GM18909 (cell line): ENCODE measurements around the gene TRAPPC14.
A peak's percentile ranks its signal among the peaks of the same experiment; 100 is the strongest.

Experiments used
- ATAC-seq: cut with Tn5 transposase; IDR thresholded peaks from one replicate; pipeline ENCODE4 v1.9.1; 2021; ENCODE audit warnings: mild to moderate bottlenecking; ENCODE audit not compliant: unreplicated experiment, poor library complexity

Gene TRAPPC14

GRCh38 chr7:100127866-100128636 is 30.5 kb downstream of the TRAPPC14 start:
- ATAC-seq, result peak; percentile 5

DNA sequence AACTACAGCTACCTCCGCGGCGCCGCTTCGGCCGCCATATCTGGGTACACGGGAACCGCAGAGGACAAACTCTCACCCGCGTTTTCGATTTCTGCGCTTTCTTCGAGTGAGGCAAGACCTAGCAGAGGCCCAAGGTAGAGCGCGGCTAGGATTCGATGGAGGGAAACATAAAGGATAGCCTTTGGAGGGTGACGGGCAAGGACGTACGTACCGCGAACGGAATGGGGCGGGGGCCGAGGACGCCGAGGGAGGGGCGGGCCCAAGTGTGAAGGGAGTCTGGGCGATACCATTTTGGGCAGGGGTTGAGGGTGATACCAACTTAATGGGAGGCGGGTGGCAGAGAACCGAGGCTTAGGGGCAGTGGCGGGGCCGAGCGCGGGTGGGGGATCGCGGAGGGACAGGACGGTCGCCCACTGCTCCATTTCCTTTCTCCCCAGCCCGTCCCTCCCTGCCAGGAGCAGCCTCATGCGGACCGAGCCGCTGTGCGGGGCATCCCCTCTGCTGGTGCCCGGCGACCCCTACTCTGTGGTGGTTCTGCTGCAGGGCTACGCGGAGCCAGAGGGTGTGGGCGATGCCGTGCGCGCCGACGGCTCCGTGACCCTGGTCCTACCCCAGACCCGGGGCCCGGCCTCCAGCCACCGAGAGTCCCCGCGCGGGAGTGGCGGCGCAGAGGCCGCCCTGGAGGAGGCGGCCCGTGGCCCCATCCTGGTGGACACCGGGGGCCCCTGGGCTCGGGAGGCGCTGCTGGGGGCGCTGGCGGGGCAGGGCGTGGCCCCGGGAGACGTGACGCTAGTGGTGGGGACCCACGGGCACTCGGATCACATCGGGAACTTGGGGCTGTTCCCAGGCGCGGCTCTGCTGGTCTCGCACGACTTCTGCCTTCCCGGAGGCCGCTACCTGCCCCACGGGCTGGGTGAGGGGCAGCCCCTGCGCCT is 31.3 kb downstream of the TRAPPC14 start, which contains the start of gene MBLAC1:
MBLAC1 (plus strand) TSS at position 37 of the 935 bp plus-strand sequence; CDS start at position 466, 429 bp downstream.
- ATAC-seq, result peak; percentile 64

DNA sequence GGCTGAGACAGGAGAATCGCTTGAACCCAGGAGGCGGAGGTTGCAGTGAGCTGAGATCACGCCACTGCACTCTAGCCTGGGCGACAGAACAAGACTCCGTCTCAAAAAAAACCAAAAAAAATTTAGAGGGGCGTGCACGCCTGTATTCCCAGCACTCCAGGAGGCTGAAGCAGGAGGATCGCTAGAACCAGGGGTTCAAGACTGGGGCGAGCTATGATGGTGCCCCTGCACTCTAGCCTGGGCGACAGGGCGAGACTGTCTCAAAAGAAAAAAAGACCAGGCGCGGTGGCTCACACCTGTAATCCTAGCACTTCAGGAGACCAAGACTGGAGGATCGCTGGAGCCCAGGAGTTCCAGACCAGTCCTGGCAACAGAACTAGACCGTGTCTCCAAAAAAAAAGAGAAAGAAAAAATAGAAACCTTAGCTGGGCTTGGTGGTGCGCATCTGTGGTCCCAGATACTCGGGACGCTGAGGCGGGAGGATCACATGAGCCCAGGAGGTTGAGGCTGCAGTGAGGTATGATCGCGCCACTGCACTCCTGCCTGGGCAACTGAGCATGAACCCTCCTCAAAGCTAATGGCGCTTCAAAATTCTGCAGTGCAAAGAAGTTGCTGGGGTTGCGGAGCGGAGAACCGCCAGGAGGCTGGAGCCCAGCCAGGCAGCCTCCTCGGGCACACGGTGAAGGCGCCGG is 32.1 kb downstream of the TRAPPC14 start:
- ATAC-seq, result no peak

DNA sequence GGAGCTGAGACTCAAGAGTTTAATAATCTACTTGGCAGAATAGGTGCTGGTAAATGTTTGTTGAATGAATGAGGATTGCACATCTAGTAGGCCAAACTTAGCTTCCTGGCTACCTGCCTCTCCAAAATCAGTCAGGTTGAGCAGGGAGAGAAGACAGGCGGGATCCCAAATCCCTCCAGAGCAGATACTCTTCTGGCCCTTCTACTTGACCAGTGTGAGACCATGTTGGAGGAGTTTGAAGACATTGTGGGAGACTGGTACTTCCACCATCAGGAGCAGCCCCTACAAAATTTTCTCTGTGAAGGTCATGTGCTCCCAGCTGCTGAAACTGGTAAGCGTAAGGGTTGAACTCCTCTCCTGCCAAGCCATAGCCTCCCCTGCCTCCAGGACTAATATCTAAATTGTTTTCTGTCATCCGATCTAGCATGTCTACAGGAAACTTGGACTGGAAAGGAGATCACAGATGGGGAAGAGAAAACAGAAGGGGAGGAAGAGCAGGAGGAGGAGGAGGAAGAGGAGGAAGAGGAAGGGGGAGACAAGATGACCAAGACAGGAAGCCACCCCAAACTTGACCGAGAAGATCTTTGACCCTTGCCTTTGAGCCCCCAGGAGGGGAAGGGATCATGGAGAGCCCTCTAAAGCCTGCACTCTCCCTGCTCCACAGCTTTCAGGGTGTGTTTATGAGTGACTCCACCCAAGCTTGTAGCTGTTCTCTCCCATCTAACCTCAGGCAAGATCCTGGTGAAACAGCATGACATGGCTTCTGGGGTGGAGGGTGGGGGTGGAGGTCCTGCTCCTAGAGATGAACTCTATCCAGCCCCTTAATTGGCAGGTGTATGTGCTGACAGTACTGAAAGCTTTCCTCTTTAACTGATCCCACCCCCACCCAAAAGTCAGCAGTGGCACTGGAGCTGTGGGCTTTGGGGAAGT is 34.0 kb downstream of the TRAPPC14 start:
- ATAC-seq, result no peak

DNA sequence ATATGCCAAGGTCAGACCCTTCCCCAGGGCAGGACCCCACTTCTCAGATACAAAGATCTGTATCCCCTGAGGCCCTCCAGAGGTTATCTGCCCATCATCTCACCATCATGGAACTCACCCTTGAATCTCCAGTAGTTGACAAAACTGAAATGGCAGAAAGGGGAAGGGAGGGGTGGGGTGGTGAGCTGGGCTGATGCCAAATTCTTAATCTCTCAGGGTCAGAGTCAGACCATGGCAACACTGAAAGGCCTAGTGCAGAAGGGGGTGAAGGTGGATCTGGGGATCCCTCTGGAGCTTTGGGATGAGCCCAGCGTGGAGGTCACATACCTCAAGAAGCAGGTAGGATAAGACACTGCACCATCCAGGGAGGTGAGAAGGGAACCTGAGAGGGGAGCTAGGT is 36.0 kb downstream of the TRAPPC14 start:
- no peak for ATAC-seq

- no peak for ATAC-seq
Measured at GRCh38 chr7:100122067-100122466, 36.5 kb downstream of the TRAPPC14 start.

DNA sequence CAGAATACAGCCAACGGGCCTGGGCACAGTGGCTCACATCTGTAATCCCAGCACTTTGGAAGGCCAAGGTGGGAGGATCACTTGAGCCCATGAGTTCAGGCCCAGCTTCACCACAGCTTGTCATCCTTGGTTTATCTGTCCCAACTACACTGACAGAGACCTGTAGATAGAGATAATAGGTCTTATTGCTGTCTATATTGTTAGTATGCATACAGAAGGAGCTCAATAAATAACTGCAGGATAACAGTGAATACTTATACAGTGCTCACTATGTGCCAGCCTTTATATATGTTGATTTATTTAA is 37.8 kb downstream of the TRAPPC14 start:
- ATAC-seq, result no peak

GRCh38 chr7:100119970-100120732 is 38.4 kb downstream of the TRAPPC14 start:
- ATAC-seq, result peak; percentile 25

DNA sequence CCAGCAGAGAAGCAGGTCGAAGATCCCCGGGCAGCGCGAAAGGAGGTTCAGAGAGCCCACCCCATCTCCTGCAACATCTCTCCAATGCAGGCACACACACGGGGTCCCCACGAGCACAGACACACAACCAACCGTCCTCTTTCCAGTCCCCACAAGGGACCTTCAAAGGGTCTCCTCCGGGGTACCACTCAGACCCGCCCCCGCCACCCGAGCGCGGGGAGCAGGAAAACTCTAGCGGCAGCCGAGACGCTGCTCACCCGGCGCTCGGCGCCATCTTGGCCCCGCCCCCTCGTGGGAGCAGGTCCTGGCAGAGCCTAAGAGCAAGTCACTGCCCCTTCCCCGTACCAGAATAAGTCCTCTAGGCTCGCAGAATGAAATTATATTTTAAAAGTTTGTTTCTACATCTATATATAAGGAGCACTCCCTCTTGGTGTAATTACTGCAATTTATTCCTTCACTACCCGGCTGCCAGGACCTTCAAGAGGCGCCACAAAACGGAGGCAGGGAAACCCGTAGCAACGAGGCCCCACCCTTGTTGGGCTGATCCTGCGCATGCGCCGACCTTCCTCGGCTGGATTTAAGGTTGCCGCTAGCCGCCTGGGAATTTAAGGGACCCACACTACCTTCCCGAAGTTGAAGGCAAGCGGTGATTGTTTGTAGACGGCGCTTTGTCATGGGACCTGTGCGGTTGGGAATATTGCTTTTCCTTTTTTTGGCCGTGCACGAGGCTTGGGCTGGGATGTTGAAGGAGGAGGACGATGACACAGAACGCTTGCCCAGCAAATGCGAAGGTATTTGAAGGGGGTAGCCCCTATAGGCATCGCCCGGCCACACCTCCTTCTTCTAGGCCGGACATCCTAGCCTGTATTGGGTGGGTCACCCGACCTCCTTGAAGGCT is 39.2 kb downstream of the TRAPPC14 start, which contains the start of the genes CNPY4 and TAF6:
CNPY4 (plus strand) TSS at position 563 of the 898 bp plus-strand sequence; CDS start at position 674, 111 bp downstream.
TAF6 (minus strand) TSS at position 287 of the 898 bp plus-strand sequence. CDS start 5,149 bp downstream, outside the sequence.
- peak; percentile 76 for ATAC-seq

DNA sequence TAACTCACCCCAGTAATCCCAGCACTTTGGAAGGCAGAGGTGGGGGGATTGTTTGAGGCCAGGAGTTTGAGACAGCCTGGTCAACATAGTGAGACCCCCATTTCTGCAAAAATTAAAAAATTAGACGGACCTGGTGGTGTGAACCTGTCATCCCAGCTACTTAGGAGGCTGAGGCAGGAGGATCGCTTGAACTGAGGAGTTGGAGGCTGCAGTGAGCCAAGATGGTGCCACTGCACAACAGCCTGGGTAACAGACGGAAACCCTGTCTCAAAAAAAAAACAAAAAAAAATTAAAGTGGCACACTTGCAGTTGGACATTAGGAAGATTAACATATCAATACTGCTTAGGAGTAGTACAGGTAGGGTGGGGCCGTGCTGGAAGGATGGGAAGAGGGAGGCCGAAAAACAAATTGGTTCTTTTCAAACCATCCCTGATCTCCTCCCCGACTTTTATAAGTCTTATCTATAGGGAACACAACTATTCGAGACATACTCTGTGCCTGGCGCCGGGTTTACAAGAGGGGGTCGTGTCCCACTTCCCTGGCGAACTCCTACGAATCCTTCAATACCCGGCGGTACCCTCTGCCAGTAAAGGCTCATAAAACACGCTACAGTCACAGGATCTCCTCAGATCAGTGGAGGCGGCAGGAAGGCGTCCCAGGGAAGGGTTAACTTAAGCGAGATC is 40.0 kb downstream of the TRAPPC14 start:
- ATAC-seq, result no peak

DNA sequence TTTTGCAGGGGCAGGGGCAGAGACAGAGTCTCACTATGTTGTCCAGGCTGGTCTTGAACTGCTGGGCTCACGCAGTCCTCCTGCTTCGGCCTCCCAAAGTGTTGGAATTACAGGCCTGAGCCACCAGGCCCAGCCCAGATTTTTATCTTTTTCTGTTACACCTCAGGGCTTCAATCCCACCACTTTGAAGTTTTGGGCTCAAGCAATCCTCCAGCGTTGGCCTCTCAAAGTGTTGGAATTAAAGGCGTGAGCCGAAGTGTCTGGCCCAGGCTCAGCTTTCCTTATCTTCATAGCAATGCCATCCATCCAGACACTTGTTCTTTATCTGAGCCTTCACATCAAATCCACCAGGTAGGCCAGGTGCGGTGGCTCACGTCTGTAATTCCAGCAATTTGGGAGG is 43.5 kb downstream of the TRAPPC14 start:
- no peak for ATAC-seq

- no peak for ATAC-seq
Measured at GRCh38 chr7:100111914-100112313, 46.6 kb downstream of the TRAPPC14 start.

GRCh38 chr7:100111156-100111555 is 47.4 kb downstream of the TRAPPC14 start:
- no peak for ATAC-seq

DNA sequence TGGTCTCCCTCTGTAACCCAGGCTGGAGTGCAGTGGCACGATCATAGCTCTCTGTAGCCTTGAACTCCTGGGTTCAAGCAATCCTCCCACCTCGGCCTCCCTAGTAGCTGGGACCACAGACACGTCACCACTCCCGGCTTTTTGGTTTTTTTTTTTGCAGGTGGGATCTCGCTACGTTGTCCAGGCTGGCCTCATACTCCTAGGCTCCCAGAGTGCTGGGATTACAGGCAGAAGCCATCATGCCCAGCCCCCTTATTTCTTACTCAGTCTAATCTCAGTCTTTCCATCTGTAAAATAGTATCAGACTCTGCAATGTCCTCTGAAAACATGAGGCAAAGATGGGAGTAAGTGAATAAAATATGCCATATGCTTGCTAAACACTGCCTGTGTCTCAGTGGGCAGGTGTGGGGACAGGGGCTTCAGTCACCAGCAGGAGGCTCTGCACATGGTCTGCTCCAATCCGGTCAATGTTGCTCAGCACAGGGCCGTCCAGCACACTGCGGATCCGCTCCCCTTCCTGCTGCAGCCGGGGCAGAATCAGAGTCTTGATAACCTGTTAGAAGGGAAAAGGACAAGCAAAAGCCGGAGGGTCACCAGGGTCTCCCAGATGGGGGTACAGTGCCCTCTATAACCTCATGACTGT is 48.9 kb downstream of the TRAPPC14 start:
- no peak for ATAC-seq

- no peak for ATAC-seq
Measured at GRCh38 chr7:100107890-100108289, 50.6 kb downstream of the TRAPPC14 start.

DNA sequence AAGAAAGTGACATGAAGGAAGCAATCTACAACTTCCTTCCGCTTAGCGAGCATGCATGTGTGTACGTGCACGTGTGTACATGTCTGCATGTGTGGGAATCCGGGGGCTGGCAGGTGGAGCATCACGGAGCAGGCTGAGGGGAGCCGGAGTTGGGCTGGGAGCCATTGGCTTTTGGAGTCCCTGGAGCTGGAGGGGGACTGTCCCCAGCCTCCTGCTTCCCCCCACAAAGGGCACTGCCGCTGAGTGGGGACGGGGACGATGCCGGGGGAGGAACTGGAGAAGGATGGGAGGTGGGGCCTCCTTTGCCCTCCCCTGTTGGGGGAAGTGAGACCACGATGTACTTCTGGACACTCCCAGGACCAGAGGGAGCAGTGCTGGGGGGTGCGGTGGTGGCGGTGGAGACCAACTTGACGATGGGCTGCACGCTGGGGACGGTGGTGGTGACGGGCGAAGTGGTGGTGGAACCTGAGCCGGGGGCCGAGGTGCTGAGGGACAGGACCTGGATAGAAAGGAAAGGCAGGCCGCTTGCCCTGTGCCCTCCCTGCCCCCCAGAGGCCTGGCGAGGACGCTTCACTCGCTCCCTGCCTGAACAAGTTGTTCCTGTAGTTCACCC is 51.3 kb downstream of the TRAPPC14 start:
- no peak for ATAC-seq
